Kidney epithelial cell (primary cell): ENCODE measurements around the gene LTBP3. TPM values are rescaled to one million over a fixed set of nuclear protein-coding genes. Genes with fewer than 3 reads are reported as not detected.
"Not testable (repeated sequence)": the region's sequence is repeated elsewhere in the genome, so short reads cannot be mapped to it uniquely, and the experiment has no call there.

Experiments
- DNase-seq: peaks from one replicate; pipeline ENCODE4 v3.0.0-alpha.2; 2010; ENCODE audit warnings: low read depth
- H3K27me3 ChIP-seq: 2 replicates; pipeline ENCODE4 v1.6.0; 2011; ENCODE audit warnings: low read length; ENCODE audit not compliant: control insufficient read depth, insufficient read depth
- H3K36me3 ChIP-seq: 2 replicates; pipeline ENCODE4 v1.5.1; 2011; ENCODE audit warnings: low read length; ENCODE audit not compliant: control insufficient read depth, insufficient read depth
- H3K4me3 ChIP-seq: 2 replicates; pipeline ENCODE4 v1.5.1; 2011; ENCODE audit warnings: low read depth, mild to moderate bottlenecking, control low read depth, low read length
- CTCF ChIP-seq: IDR thresholded peaks from 2 replicates; pipeline ENCODE4 v1.5.1; 2011; ENCODE audit warnings: mild to moderate bottlenecking, moderate library complexity, low read length, control low read depth, inconsistent platforms; ENCODE audit not compliant: insufficient read depth, poor library complexity, severe bottlenecking
- total RNA-seq: library from RNA; depleted of rRNA; stranded (reverse); fragments of >200 nt; gene quantifications from 2 replicates; pipeline ENCODE4 v1.2.3, GENCODE V29; 2015

The LTBP3 gene
- total RNA-seq, 1 donor from 2014 or later = 116 TPM

DNA sequence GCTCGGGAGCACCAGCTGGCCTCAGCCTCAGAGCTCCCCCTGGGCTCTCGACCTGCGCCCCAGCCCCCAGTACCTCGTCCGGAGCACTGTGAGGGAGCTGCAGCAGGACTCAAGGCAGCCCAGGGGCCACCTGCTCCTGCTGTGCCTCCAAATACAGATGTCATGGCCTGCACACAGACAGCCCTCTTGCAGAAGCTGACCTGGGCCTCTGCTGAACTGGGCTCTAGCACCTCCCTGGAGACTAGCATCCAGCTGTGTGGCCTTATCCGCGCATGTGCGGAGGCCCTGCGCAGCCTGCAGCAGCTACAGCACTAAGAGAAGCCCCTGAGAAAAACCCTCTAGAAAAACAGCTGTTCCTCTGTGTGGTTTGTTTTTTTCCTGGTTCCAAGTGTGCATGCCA is 13.3 kb upstream of the LTBP3 start:
- H3K27me3 ChIP-seq = no peaks in the 10 kb centered on the region
- peak overlapping the region; percentile 72 for H3K4me3 ChIP-seq
- no peak for DNase-seq
- no peak for TF ChIP-seq CTCF
- peaks cover 1% of the 10 kb centered on the region for H3K36me3 ChIP-seq

DNA sequence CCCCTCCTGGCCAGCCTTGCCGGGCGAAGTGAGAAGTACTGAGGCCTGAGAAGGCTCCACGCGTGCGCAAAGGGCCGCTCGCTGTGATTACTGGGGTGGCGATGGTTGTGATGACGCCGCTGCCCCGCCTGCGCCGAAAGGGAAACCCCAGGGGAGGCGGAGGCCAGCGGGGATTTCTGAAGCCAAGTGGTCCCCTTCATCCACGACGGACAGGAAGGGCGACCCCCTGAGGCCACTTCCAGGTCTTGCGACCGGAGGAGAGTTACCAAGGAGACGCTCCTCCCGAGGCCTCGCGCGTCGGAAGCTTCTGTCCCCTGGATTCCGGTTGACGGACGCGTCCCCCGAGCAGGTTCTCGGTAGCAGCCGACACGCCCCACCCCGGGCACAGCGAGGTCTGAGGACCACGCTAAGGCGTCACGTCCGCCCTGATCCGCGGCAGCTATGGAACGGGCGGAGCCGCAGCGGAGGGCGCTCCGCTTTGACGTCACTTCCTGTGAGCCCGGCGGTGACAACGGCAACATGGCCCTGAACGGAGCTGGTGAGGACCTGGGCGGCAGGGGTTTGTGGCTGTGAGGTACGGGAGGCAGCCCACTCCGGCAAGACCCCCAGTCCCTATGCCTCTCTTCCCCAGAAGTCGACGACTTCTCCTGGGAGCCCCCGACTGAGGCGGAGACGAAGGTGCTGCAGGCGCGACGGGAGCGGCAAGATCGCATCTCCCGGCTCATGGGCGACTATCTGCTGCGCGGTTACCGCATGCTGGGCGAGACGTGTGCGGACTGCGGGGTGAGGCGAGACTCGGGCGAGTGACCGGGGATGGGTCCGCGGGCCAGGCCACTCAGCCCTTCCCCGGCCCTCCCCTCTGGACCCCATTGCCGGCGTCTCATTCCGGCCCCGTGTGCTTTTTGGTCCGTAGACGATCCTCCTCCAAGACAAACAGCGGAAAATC is 12.1 kb upstream of the LTBP3 start, which contains the start of gene ZNRD2:
ZNRD2 (plus strand) TSS at position 505 of the 946 bp plus-strand sequence; CDS start at position 520, 15 bp downstream.
- peaks cover 1% of the 10 kb centered on the region for H3K36me3 ChIP-seq
- DNase-seq = peak; percentile 94
- TF ChIP-seq CTCF = peak; percentile 61

DNA sequence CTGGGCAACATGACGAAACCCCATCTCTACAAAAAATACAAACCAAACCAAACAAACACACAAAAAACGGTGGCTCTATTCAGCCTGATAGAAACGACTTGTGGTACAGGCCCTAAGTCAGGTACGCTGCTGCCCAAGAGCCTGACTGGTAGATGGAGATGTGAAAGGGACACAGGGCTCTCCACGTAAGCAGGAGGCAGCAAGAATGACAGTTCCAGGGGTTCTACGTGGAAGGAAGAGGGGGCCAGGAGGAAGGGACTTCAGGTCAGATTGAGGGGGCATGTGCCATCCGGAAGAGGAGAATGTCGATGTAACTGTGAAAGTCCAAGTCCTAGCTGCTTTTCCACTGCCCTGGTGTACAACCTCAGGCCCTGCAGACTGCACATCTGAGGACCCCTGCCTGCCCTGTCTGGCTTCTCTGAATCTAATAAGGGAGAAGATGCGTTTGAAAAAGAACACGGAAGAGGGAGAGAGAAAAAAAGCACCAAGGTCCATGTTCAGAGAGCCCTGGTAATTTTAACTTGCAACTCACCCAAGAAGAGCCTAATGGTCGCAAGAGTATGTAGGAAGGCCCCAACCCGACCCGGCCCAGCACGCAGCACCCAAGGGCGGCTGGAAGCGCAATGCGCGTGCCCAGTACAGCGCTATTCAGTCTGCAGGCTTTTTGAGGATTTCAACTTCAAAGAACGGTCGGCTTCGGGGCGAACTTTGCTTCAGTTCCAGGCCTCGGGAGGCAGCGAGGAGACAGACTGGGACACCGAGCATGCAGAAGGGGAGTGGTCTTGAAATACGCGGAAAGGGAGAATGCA is 11.2 kb upstream of the LTBP3 start:
- Histone ChIP-seq H3K36me3 (peaks cover 1% of the 10 kb centered on the region), H3K4me3 (peak overlapping the region; percentile 72), H3K27me3 (no peaks in the 10 kb centered on the region)
- no peak for TF ChIP-seq CTCF
- DNase-seq = no peak

More for the DNA sequence above, 12.1 kb upstream of the LTBP3 start, which contains the start of gene ZNRD2:
- peak within 1 kb of the TSS; percentile 72 for H3K4me3 ChIP-seq
- no peaks in the 10 kb centered on the region for H3K27me3 ChIP-seq

DNA sequence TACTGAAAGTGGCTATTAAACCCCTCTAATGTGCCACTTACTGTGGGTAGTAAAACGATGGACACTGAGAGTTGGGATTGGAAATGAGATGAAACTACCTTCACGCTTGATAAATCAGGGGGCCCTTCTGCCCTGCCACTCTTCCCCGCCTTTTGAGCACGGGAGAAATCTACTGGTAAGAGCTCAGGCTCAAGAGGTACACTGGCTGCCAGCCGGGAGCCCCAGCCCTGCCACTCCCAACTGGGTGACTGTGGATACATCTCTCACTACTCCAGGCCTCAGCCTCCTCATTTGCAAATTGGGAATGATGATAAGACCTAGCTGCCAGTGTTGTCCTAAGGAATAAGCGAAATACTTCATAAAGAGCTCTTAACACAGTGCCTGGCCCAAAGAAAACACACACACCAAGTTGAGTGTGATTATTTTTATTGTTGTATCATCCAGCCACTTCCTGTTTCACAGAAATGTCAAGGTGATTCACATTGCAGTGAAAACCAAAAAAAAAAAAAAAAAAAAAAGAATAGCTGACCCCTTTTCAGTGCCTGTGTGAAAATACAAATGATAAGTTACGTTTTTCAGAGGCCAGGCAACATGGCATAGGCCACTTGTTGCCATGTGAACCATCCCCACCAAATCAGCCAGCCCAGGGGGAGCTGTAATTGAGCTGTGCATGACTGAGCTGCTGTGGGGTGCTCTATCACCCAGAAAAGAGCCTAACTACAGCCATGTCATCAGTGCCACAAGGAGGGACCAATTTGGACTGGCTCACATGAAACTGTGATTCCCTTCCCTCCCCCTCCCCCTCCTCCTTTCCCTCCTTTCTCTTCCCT is 7.7 kb upstream of the LTBP3 start:
- no peak for DNase-seq
- no peak for TF ChIP-seq CTCF
- Histone ChIP-seq H3K4me3 (no peak overlapping the region), H3K36me3 (no peaks in the 10 kb centered on the region), H3K27me3 (no peaks in the 10 kb centered on the region)

- H3K4me3 ChIP-seq, H3K27me3 ChIP-seq, DNase-seq, H3K36me3 ChIP-seq: not testable (repeated sequence)
Observed at GRCh38 chr11:65564879-65565559, 6.9 kb upstream of the LTBP3 start.
